ENCODE data around the gene MTERF4. TPM values are rescaled to one million over a fixed set of nuclear protein-coding genes. Genes with fewer than 3 reads are reported as not detected.

The MTERF4 gene
- polyA plus RNA-seq, 3 donors = 15.5 to 37.4 (median 17.8) TPM

DNA sequence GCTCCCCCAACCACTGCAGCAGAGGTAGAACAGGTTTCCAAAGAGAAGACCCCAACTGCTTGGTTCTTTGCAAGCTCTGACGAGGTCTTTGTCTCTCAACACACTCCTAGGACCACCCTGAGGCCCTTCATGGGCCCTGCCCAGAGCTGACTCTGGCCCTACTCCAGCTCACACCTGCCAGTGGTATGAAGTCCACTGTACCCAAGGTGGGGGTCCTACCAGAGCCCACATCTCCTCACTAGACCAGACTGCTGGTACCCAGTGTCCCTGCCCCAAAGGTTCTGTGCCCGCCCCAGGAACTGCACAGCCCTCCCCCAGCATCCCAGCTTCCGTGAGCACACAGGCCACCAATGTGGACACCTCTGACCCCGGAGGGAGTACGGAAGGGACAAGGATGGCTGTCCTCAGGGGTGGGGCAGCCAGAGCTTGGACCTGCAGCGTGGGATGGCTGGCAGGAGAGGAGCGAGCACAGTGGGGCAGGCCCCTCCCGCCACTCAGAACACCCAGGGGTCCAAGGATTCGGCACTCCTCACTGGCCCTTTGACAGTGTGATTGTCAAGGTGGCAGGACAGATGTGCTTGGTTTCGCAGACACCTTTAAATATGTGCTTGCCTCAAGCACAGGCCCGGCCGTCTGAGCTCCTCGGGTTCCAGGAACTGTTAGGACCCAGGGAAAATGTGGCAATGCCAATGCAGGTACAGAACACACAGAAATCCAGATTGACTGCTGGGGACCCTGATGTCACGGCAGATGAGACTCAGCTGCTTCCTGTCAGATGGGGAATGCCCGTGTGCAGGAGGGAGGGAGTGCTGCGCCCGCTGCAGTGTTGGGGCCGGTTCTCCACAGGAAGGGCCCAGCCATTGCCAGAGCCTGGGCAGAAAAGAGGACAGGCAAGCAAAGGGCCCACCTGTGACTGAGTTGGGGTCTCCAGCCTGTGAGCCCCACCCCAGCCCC lies 51.2 kb downstream of the MTERF4 start:
- no peak overlapping the region for H3K27ac Mint-ChIP-seq
- H3K36me3 Mint-ChIP-seq = no peaks in the 10 kb centered on the region
- no peak overlapping the region for H3K4me3 ChIP-seq (replicated peaks in 1 of 3; ENCODE audit: low read depth in 2 of 3, low read length in 3 of 3)
- H3K27me3 ChIP-seq (ENCODE audit: control insufficient read depth in 2 of 2, insufficient read depth in 2 of 2, low read length in 2 of 2) = no peaks in the 10 kb centered on the region
- peaks cover 0 to 4% (median 4%) of the 10 kb centered on the region in 3 donors for H3K27me3 Mint-ChIP-seq (ENCODE audit: low read depth in 3 of 3)
- no peak overlapping the region for H3K4me2 ChIP-seq (replicated peaks; ENCODE audit: extremely low read depth, low read length, poor library complexity, severe bottlenecking)
- H3K4me3 Mint-ChIP-seq = no peak overlapping the region
- H3K4me1 Mint-ChIP-seq = no peaks in the 10 kb centered on the region
- no peak overlapping the region for H2AFZ ChIP-seq (ENCODE audit: insufficient read depth, low read depth, low read length, poor library complexity, severe bottlenecking)
- H3K9me3 ChIP-seq (replicated peaks in 1 of 2; ENCODE audit: control insufficient read depth in 1 of 2, insufficient read depth in 1 of 2, low read length in 2 of 2) = no peaks in the 10 kb centered on the region
- peaks cover 0 to 1% (median 0%) of the 10 kb centered on the region in 7 donors for H3K9me3 Mint-ChIP-seq
- no peaks in the 10 kb centered on the region for H3K79me2 ChIP-seq (ENCODE audit: insufficient read depth, low read length)
- no peaks in the 10 kb centered on the region for H4K20me1 ChIP-seq (ENCODE audit: insufficient read depth, low read length)
- H3K4me1 ChIP-seq (ENCODE audit: control insufficient read depth in 1 of 2, insufficient read depth in 2 of 2, low read length in 2 of 2) = no peaks in the 10 kb centered on the region
- H3K9ac ChIP-seq (ENCODE audit: insufficient read depth, low read length, poor library complexity, severe bottlenecking) = no peak overlapping the region
- intact Hi-C loops (cut with micrococcal nuclease) = no loop called here
- DNase-seq = peak in 1 of 3 donors; percentile 1
- no peak overlapping the region for H3K27ac ChIP-seq (ENCODE audit: low read depth in 1 of 2, low read length in 2 of 2)
- TF ChIP-seq, protein P1, sequence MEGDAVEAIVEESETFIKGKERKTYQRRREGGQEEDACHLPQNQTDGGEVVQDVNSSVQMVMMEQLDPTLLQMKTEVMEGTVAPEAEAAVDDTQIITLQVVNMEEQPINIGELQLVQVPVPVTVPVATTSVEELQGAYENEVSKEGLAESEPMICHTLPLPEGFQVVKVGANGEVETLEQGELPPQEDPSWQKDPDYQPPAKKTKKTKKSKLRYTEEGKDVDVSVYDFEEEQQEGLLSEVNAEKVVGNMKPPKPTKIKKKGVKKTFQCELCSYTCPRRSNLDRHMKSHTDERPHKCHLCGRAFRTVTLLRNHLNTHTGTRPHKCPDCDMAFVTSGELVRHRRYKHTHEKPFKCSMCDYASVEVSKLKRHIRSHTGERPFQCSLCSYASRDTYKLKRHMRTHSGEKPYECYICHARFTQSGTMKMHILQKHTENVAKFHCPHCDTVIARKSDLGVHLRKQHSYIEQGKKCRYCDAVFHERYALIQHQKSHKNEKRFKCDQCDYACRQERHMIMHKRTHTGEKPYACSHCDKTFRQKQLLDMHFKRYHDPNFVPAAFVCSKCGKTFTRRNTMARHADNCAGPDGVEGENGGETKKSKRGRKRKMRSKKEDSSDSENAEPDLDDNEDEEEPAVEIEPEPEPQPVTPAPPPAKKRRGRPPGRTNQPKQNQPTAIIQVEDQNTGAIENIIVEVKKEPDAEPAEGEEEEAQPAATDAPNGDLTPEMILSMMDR (IDR thresholded peaks at IDR 0.05) = no peak
- H3K36me3 ChIP-seq (replicated peaks in 1 of 2; ENCODE audit: control insufficient read depth in 1 of 2, insufficient read depth in 2 of 2, low read length in 2 of 2) = no peaks in the 10 kb centered on the region
- WGBS (ENCODE audit: insufficient coverage) = 83% methylated on average over 17 of the region's 18 CpGs

DNA sequence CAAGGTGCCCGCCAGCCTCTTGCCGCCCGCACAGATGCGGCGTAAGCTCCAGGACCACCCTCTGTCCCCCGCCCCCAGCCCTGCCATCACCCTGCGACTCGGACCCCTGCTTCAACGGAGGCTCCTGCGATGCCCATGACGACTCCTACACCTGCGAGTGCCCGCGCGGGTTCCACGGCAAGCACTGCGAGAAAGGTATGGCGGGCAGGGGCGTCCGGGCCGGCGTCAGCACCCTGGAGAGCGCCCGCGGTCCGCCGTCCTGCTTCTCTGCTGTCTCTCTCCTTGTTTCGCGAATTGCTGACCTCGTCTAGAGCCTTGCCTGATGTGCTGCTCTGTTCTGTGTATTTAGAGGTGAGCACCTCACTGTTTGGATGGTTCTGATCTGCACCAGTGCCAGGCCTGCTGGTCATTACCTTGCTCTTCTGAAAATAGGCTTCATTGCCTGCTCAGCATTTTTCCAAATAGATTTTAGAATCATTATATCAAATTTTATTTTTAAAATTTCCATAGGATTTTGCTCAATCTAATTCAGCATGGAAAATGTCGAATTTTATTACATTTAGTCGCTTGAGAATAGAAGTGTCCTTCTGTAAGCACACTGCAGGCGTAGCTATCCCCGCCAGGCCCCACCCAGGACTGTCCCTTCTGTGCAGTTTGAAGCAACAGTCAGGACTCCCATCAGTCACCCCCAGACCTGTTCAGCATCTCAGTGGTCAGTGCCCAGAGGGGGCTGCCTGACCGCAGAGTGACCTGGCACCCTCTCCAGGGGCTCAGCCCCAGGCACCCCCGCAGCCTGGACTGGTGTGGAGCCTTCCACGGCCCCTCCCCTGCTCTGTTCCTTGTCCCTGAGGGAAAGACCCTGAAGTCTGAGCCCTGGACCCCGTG lies 52.1 kb downstream of the MTERF4 start:
- Mint-ChIP-seq H3K4me1 (no peaks in the 10 kb centered on the region), H3K4me3 (no peak overlapping the region), H3K27ac (no peak overlapping the region), H3K36me3 (no peaks in the 10 kb centered on the region), H3K9me3 (peaks cover 0 to 5% (median 0%) of the 10 kb centered on the region in 7 donors), H3K27me3 (ENCODE audit: low read depth in 3 of 3) (peaks cover 2 to 4% (median 3%) of the 10 kb centered on the region in 3 donors)
- no peaks in the 10 kb centered on the region for H3K27me3 ChIP-seq (ENCODE audit: control insufficient read depth in 2 of 2, insufficient read depth in 2 of 2, low read length in 2 of 2)
- no peaks in the 10 kb centered on the region for H3K4me1 ChIP-seq (ENCODE audit: control insufficient read depth in 1 of 2, insufficient read depth in 2 of 2, low read length in 2 of 2)
- H4K20me1 ChIP-seq (ENCODE audit: insufficient read depth, low read length) = no peaks in the 10 kb centered on the region
- no peaks in the 10 kb centered on the region for H3K36me3 ChIP-seq (replicated peaks in 1 of 2; ENCODE audit: control insufficient read depth in 1 of 2, insufficient read depth in 2 of 2, low read length in 2 of 2)
- no peak overlapping the region for H3K4me3 ChIP-seq (replicated peaks in 1 of 3; ENCODE audit: low read depth in 2 of 3, low read length in 3 of 3)
- no peak overlapping the region for H3K27ac ChIP-seq (ENCODE audit: low read depth in 1 of 2, low read length in 2 of 2)
- no peak overlapping the region for H3K9ac ChIP-seq (ENCODE audit: insufficient read depth, low read length, poor library complexity, severe bottlenecking)
- no peak for DNase-seq
- no peak overlapping the region for H2AFZ ChIP-seq (ENCODE audit: insufficient read depth, low read depth, low read length, poor library complexity, severe bottlenecking)
- intact Hi-C loops (cut with micrococcal nuclease) = no loop called here
- H3K4me2 ChIP-seq (replicated peaks; ENCODE audit: extremely low read depth, low read length, poor library complexity, severe bottlenecking) = no peak overlapping the region
- 92% methylated on average over 26 of the region's 38 CpGs for WGBS (ENCODE audit: insufficient coverage)
- H3K9me3 ChIP-seq (replicated peaks in 1 of 2; ENCODE audit: control insufficient read depth in 1 of 2, insufficient read depth in 1 of 2, low read length in 2 of 2) = no peaks in the 10 kb centered on the region
- TF ChIP-seq, protein P1 (IDR thresholded peaks at IDR 0.05) = no peak
- no peaks in the 10 kb centered on the region for H3K79me2 ChIP-seq (ENCODE audit: insufficient read depth, low read length)
